K562 (cell line): ENCODE results near the gene DPEP3. TPM values are rescaled to one million over a fixed set of nuclear protein-coding genes. Genes with fewer than 3 reads are reported as not detected.

Experiments used
- ARHGAP35 ChIP-seq: fragments of 450-650 bp; IDR thresholded peaks from 2 replicates; pipeline ENCODE4 v1.6.1; 2018; ENCODE audit not compliant: partially characterized antibody
- DMBX1 ChIP-seq: fragments of 250-450 bp; sonication (Bioruptor Pico); IDR thresholded peaks from 2 replicates; pipeline ENCODE4 v1.8.0; 2022; ENCODE audit warnings: inconsistent platforms, mild to moderate bottlenecking, moderate library complexity, borderline replicate concordance
- DPF2 ChIP-seq: fragments of 450-650 bp; IDR thresholded peaks from 2 replicates; pipeline ENCODE4 v1.6.1; 2016
- FOXP1 ChIP-seq: sonication (generic); formaldehyde crosslinking; IDR thresholded peaks from 2 replicates; pipeline ENCODE4 v1.8.0; 2022; ENCODE audit warnings: mild to moderate bottlenecking, missing genetic modification reagents
- JUND ChIP-seq, 2 experiments: IDR thresholded peaks; 2 replicates in 1 of 2; 3 replicates in 1 of 2; pipeline ENCODE4 v1.6.1; 2011; ENCODE audit warnings: borderline replicate concordance in 2 of 2, low read depth in 2 of 2, low read length in 2 of 2, improper control_type of control experiment in 1 of 2, missing biosample characterization in 1 of 2, missing genetic modification characterization in 1 of 2, missing genetic modification reagents in 1 of 2
- NR2C2 ChIP-seq, 2 experiments: fragments of 200-800 bp in 1 of 2; sonication (Bioruptor generic) in 1 of 2; sonication (generic) in 1 of 2; formaldehyde crosslinking in 1 of 2; IDR thresholded peaks; 2 replicates each; pipeline versions ENCODE4 v1.6.1 to v1.8.0; 2016 to 2022; ENCODE audit warnings: mild to moderate bottlenecking in 1 of 2, missing compliant biosample characterization in 1 of 2, missing genetic modification characterization in 1 of 2, missing genetic modification reagents in 1 of 2
- RBM22 ChIP-seq: fragments of 200-400 bp; formaldehyde crosslinking; IDR thresholded peaks from 2 replicates; pipeline ENCODE4 v1.6.1; 2018; ENCODE audit warnings: low read length, low read depth; ENCODE audit not compliant: poor library complexity, severe bottlenecking
- SOX6 ChIP-seq: fragments of 450-650 bp; IDR thresholded peaks from 2 replicates; pipeline ENCODE4 v1.6.1; 2014; ENCODE audit warnings: mild to moderate bottlenecking
- SRSF7 ChIP-seq: fragments of 200-400 bp; formaldehyde crosslinking; optimal IDR thresholded peaks from 2 replicates; pipeline ENCODE3; 2017; ENCODE audit warnings: mild to moderate bottlenecking, low read depth, low read length
- ZKSCAN3 ChIP-seq: fragments of 250-450 bp; sonication (Bioruptor Pico); IDR thresholded peaks from 2 replicates; pipeline ENCODE4 v1.4.0; 2020
- ZNF253 ChIP-seq: fragments of 250-450 bp; sonication (Bioruptor Pico); conservative IDR thresholded peaks from 2 replicates; pipeline ENCODE4 v1.6.1; 2021; ENCODE audit warnings: mild to moderate bottlenecking
- ZNF3 ChIP-seq: fragments of 250-450 bp; sonication (Bioruptor Pico); IDR thresholded peaks from 2 replicates; pipeline ENCODE4 v1.5.0; 2021; ENCODE audit warnings: mild to moderate bottlenecking, moderate library complexity
- ZNF668 ChIP-seq: fragments of 250-450 bp; sonication (Bioruptor Pico); IDR thresholded peaks from 2 replicates; pipeline ENCODE4 v1.8.0; 2022; ENCODE audit warnings: mild to moderate bottlenecking, inconsistent platforms
- polyA plus RNA-seq, 8 experiments: library from polyadenylated mRNA; depleted of rRNA in 4 of 8; stranded (reverse) in 5 of 8; unstranded in 3 of 8; fragments of >200 nt; fragmentation: Nextera tagmentation in 2 of 8; fragmentation: Illumina TruSeq in 1 of 8; extraction: Ambion mirVana in 2 of 8; extraction: Trizol in 1 of 8; gene quantifications; 2 replicates each; pipeline versions ENCODE4 v1.2.1 to v1.2.3, GENCODE V29; 2011 to 2014; ENCODE audit warnings: inconsistent platforms in 1 of 8, missing spikeins in 1 of 8
- total RNA-seq, 7 experiments: library from RNA; depleted of rRNA in 6 of 7; stranded (reverse); fragments of >200 nt in 6 of 7; fragmentation: Illumina TruSeq in 2 of 7; extraction: Trizol in 2 of 7; gene quantifications; 2 replicates each; pipeline versions ENCODE4 v1.2.1 to v1.2.3, GENCODE V29; 2011 to 2021; ENCODE audit warnings: low replicate concordance in 1 of 7
- TF ChIP-seq, protein P1 (sequence below): sonication (generic); formaldehyde crosslinking; IDR thresholded peaks from 2 replicates; pipeline ENCODE4 v1.8.1; 2023; ENCODE audit warnings: mild to moderate bottlenecking, missing genetic modification reagents
- TF ChIP-seq, protein P2 (sequence below): IDR thresholded peaks from 3 replicates; pipeline ENCODE4 v1.6.1; 2011; ENCODE audit warnings: borderline replicate concordance, mild to moderate bottlenecking; ENCODE audit not compliant: insufficient read length, insufficient read depth
- TF ChIP-seq, protein P3 (sequence below): fragments of 450-650 bp; IDR thresholded peaks from 2 replicates; pipeline ENCODE4 v1.6.1; 2016; ENCODE audit warnings: missing biosample characterization, missing genetic modification characterization
- TF ChIP-seq, protein P4 (sequence below): sonication (generic); formaldehyde crosslinking; IDR thresholded peaks from 2 replicates; pipeline ENCODE4 v1.8.1; 2023; ENCODE audit warnings: mild to moderate bottlenecking, missing genetic modification reagents
- TF ChIP-seq, protein P5 (sequence below): fragments of 250-450 bp; sonication (Bioruptor Pico); IDR thresholded peaks from 2 replicates; pipeline ENCODE4 v1.6.1; 2021; ENCODE audit warnings: mild to moderate bottlenecking
- TF ChIP-seq, protein P6 (sequence below): fragments of 200-800 bp; sonication (Bioruptor generic); IDR thresholded peaks from 2 replicates; pipeline ENCODE4 v1.6.1; 2017; ENCODE audit warnings: missing genetic modification characterization, missing compliant biosample characterization

The DPEP3 gene
- total and polyA plus RNA-seq, 9 of the 15 experiments (the other 6 are each of a cell fraction or from before 2014, with no cell fraction given): not detected

DNA sequence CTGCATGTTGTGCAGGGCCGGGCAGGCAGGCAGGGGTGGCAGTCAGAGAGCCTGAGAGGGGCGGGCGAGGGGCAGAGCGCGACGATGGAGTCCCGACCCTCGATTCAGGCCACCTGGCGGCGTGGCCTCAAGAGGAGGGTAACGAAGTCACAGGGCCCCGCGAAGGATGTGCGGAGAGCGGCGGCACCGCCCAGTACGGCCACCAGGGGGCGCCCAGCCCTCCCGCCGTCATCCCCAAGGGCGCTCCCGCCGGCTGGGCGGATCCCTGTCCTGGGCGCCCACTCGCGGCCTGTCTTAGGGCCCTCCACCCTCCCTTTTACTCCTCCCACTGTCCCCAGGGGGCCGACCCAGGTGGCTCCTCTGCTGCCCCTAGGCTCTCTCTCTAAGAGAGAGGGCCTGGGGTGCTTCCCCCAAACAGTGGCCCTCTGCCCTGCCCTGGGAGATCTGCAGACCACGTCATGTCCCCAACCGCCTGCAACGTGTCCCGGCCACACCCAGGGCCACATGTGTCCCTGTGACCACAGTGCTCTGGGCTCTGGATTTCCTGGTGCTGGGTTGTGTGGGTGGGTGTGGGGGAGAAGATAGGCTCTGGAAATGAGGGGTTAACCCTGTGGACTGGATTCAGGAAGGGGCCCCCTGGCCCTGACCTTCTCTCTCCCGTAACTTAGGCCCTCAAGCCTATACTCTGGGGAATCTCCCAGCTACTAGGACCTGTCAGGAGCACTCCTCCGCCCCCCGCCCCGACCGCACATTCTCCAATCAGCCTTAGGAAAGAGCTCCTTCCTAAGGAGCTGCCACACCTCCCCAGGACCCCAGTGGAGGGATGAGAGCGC lies 13.1 kb upstream of the DPEP3 start (continued):
- TF ChIP-seq, protein P1, sequence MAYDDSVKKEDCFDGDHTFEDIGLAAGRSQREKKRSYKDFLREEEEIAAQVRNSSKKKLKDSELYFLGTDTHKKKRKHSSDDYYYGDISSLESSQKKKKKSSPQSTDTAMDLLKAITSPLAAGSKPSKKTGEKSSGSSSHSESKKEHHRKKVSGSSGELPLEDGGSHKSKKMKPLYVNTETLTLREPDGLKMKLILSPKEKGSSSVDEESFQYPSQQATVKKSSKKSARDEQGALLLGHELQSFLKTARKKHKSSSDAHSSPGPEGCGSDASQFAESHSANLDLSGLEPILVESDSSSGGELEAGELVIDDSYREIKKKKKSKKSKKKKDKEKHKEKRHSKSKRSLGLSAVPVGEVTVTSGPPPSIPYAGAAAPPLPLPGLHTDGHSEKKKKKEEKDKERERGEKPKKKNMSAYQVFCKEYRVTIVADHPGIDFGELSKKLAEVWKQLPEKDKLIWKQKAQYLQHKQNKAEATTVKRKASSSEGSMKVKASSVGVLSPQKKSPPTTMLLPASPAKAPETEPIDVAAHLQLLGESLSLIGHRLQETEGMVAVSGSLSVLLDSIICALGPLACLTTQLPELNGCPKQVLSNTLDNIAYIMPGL (CRISPR knock-in tag): peak; percentile 57; the same call in 1 of the 2 replicates
- TF ChIP-seq, protein P2, sequence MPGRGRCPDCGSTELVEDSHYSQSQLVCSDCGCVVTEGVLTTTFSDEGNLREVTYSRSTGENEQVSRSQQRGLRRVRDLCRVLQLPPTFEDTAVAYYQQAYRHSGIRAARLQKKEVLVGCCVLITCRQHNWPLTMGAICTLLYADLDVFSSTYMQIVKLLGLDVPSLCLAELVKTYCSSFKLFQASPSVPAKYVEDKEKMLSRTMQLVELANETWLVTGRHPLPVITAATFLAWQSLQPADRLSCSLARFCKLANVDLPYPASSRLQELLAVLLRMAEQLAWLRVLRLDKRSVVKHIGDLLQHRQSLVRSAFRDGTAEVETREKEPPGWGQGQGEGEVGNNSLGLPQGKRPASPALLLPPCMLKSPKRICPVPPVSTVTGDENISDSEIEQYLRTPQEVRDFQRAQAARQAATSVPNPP: no peak
- no peak for TF ChIP-seq SRSF7
- no peak for TF ChIP-seq ZNF3 (CRISPR knock-in tag)
- TF ChIP-seq FOXP1: no peak
- no peak for TF ChIP-seq RBM22
- TF ChIP-seq ARHGAP35: no peak
- TF ChIP-seq, protein P3, sequence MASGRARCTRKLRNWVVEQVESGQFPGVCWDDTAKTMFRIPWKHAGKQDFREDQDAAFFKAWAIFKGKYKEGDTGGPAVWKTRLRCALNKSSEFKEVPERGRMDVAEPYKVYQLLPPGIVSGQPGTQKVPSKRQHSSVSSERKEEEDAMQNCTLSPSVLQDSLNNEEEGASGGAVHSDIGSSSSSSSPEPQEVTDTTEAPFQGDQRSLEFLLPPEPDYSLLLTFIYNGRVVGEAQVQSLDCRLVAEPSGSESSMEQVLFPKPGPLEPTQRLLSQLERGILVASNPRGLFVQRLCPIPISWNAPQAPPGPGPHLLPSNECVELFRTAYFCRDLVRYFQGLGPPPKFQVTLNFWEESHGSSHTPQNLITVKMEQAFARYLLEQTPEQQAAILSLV (tag): no peak
- TF ChIP-seq DPF2: no peak; the same call in 1 of the 2 replicates
- TF ChIP-seq, protein P4, sequence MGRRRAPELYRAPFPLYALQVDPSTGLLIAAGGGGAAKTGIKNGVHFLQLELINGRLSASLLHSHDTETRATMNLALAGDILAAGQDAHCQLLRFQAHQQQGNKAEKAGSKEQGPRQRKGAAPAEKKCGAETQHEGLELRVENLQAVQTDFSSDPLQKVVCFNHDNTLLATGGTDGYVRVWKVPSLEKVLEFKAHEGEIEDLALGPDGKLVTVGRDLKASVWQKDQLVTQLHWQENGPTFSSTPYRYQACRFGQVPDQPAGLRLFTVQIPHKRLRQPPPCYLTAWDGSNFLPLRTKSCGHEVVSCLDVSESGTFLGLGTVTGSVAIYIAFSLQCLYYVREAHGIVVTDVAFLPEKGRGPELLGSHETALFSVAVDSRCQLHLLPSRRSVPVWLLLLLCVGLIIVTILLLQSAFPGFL (CRISPR knock-in tag): no peak
- TF ChIP-seq, protein P5, sequence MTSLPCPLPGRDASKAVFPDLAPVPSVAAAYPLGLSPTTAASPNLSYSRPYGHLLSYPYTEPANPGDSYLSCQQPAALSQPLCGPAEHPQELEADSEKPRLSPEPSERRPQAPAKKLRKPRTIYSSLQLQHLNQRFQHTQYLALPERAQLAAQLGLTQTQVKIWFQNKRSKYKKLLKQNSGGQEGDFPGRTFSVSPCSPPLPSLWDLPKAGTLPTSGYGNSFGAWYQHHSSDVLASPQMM (CRISPR knock-in tag): no peak
- TF ChIP-seq DMBX1 (CRISPR knock-in tag): peak; percentile 57; the same call in 1 of the 2 replicates
- TF ChIP-seq, protein P6, sequence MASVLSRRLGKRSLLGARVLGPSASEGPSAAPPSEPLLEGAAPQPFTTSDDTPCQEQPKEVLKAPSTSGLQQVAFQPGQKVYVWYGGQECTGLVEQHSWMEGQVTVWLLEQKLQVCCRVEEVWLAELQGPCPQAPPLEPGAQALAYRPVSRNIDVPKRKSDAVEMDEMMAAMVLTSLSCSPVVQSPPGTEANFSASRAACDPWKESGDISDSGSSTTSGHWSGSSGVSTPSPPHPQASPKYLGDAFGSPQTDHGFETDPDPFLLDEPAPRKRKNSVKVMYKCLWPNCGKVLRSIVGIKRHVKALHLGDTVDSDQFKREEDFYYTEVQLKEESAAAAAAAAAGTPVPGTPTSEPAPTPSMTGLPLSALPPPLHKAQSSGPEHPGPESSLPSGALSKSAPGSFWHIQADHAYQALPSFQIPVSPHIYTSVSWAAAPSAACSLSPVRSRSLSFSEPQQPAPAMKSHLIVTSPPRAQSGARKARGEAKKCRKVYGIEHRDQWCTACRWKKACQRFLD: peak; percentile 86; the same call in 1 of the 2 replicates
- peak; percentile 69 for TF ChIP-seq SOX6
- peak; percentile 70 for TF ChIP-seq JUND (IDR thresholded peaks at IDR 0.05; ENCODE audit: borderline replicate concordance, low read depth, low read length)
- TF ChIP-seq JUND (tag; IDR thresholded peaks at IDR 0.05; ENCODE audit: borderline replicate concordance, low read depth, low read length): no peak; the same call in 2 of the 3 replicates
- TF ChIP-seq ZNF253 (CRISPR knock-in tag): no peak
- TF ChIP-seq ZNF668: no peak
- TF ChIP-seq NR2C2 (CRISPR knock-in tag; IDR thresholded peaks at IDR 0.05): 0 out of 2 replicates have a peak, but pooled peaks have one; percentile 30
- peak; percentile 56 for TF ChIP-seq NR2C2 (tag; IDR thresholded peaks at IDR 0.05)
- TF ChIP-seq ZKSCAN3 (CRISPR knock-in tag): no peak
